HG02763 (cell line): ENCODE results near the gene THAP2.

Experiments
- ATAC-seq: cut with Tn5 transposase; IDR thresholded peaks from one replicate; pipeline ENCODE4 v1.9.1; 2021; ENCODE audit warnings: mild to moderate bottlenecking, moderate library complexity; ENCODE audit not compliant: unreplicated experiment

THAP2 gene

GRCh38 chr12:71663561-71664410 lies at the start of gene THAP2, which contains the start of gene ZFC3H1:
Gene THAP2, plus strand, starts transcription at chr12:71664301. Its CDS starts 209 bp downstream, at chr12:71664510.
Gene ZFC3H1, minus strand, starts transcription at chr12:71663848. Its CDS starts 238 bp downstream, at chr12:71663610.
- peak; percentile 88 for ATAC-seq

GRCh38 chr12:71621938-71622337 lies 42.2 kb upstream of the THAP2 start:
- ATAC-seq: no peak

- ATAC-seq: no peak
Observed at GRCh38 chr12:71625476-71625875, 38.6 kb upstream of the THAP2 start.

- ATAC-seq: no peak
Observed at GRCh38 chr12:71626098-71626497, 38.0 kb upstream of the THAP2 start.

- no peak for ATAC-seq
Observed at GRCh38 chr12:71626768-71627167, 37.3 kb upstream of the THAP2 start.

GRCh38 chr12:71627438-71628002 lies 36.6 kb upstream of the THAP2 start:
- ATAC-seq: no peak

- ATAC-seq: peak; percentile 56
Observed at GRCh38 chr12:71636704-71637115, 27.4 kb upstream of the THAP2 start.

- ATAC-seq: no peak
Observed at GRCh38 chr12:71638499-71638898, 25.6 kb upstream of the THAP2 start.

- ATAC-seq: no peak
Observed at GRCh38 chr12:71639341-71639760, 24.8 kb upstream of the THAP2 start.

- no peak for ATAC-seq
Observed at GRCh38 chr12:71640316-71640715, 23.8 kb upstream of the THAP2 start.

- ATAC-seq: no peak
Observed at GRCh38 chr12:71641390-71641789, 22.7 kb upstream of the THAP2 start.

- peak; percentile 42 for ATAC-seq
Observed at GRCh38 chr12:71642264-71642663, 21.8 kb upstream of the THAP2 start.

GRCh38 chr12:71645268-71645667 lies 18.8 kb upstream of the THAP2 start:
- ATAC-seq: no peak

GRCh38 chr12:71646512-71646911 lies 17.6 kb upstream of the THAP2 start:
- no peak for ATAC-seq

- no peak for ATAC-seq
Observed at GRCh38 chr12:71648537-71648936, 15.6 kb upstream of the THAP2 start.

GRCh38 chr12:71649401-71649800 lies 14.7 kb upstream of the THAP2 start:
- ATAC-seq: no peak

GRCh38 chr12:71652656-71653055 lies 11.4 kb upstream of the THAP2 start:
- ATAC-seq: no peak

GRCh38 chr12:71653137-71653536 lies 11.0 kb upstream of the THAP2 start:
- ATAC-seq: no peak

GRCh38 chr12:71654200-71654599 lies 9.9 kb upstream of the THAP2 start:
- ATAC-seq: no peak

- ATAC-seq: no peak
Observed at GRCh38 chr12:71655495-71655894, 8.6 kb upstream of the THAP2 start.

GRCh38 chr12:71655907-71656306 lies 8.2 kb upstream of the THAP2 start:
- no peak for ATAC-seq

GRCh38 chr12:71656740-71657139 lies 7.4 kb upstream of the THAP2 start:
- ATAC-seq: no peak
